RCC 7860 (cell line): ENCODE measurements around the gene RUNX1.

Source experiments
- DNase-seq: peaks from one replicate; pipeline ENCODE4 v3.0.0-alpha.2; 2015; ENCODE audit warnings: low spot score
- FAIRE-seq: peaks from 2 replicates; lab custom pipeline; 2012; peaks lifted over from hg19 to GRCh38; lab: Jason Lieb, UNC

RUNX1 gene

GRCh38 chr21:34908419-34909055 lies 140.6 kb downstream of the RUNX1 start:
- DNase-seq (no peak), FAIRE-seq (no peak)

- FAIRE-seq (no peak), DNase-seq (no peak)
Observed at GRCh38 chr21:34907461-34908418, 141.4 kb downstream of the RUNX1 start.

GRCh38 chr21:34906401-34906800 lies 142.7 kb downstream of the RUNX1 start:
- no peak for DNase-seq
- no peak for FAIRE-seq

GRCh38 chr21:34905218-34905537 lies 143.9 kb downstream of the RUNX1 start:
- DNase-seq (no peak), FAIRE-seq (no peak)

- DNase-seq, result no peak
- FAIRE-seq, result no peak
Observed at GRCh38 chr21:34904526-34905217, 144.4 kb downstream of the RUNX1 start.

GRCh38 chr21:34900376-34900775 lies 148.7 kb downstream of the RUNX1 start:
- DNase-seq, result peak; percentile 44
- FAIRE-seq, result peak; percentile 57

- no peak for DNase-seq
- FAIRE-seq, result no peak
Observed at GRCh38 chr21:34899760-34900159, 149.3 kb downstream of the RUNX1 start.

- FAIRE-seq (no peak), DNase-seq (no peak)
Observed at GRCh38 chr21:34899302-34899701, 149.8 kb downstream of the RUNX1 start.

- FAIRE-seq (no peak), DNase-seq (no peak)
Observed at GRCh38 chr21:34897828-34898227, 151.3 kb downstream of the RUNX1 start.

GRCh38 chr21:34894401-34894800 lies 154.7 kb downstream of the RUNX1 start:
- no peak for FAIRE-seq
- DNase-seq, result no peak

GRCh38 chr21:34892209-34892608 lies 156.9 kb downstream of the RUNX1 start:
- FAIRE-seq, result peak; percentile 78
- peak; percentile 43 for DNase-seq

- FAIRE-seq (no peak), DNase-seq (no peak)
Observed at GRCh38 chr21:34891613-34891943, 157.5 kb downstream of the RUNX1 start.

GRCh38 chr21:34890724-34891612 lies 158.1 kb downstream of the RUNX1 start:
- DNase-seq, result no peak
- FAIRE-seq, result no peak

- FAIRE-seq (no peak), DNase-seq (no peak)
Observed at GRCh38 chr21:34890470-34890723, 158.7 kb downstream of the RUNX1 start.

GRCh38 chr21:34889676-34890469 lies 159.2 kb downstream of the RUNX1 start:
- FAIRE-seq, result no peak

GRCh38 chr21:34889320-34889675 lies 159.8 kb downstream of the RUNX1 start:
- FAIRE-seq (no peak), DNase-seq (peak; percentile 27)

More at GRCh38 chr21:34889676-34890469, 159.2 kb downstream of the RUNX1 start:
- DNase-seq, result peak; percentile 70

- DNase-seq (peak; percentile 93), FAIRE-seq (no peak)
Observed at GRCh38 chr21:34888569-34889319, 160.4 kb downstream of the RUNX1 start.

GRCh38 chr21:34887725-34888568 lies 161.2 kb downstream of the RUNX1 start:
- FAIRE-seq, result peak; percentile 84

GRCh38 chr21:34887105-34887442 lies 162.0 kb downstream of the RUNX1 start:
- peak; percentile 37 for DNase-seq
- FAIRE-seq, result no peak

More at GRCh38 chr21:34887725-34888568, 161.2 kb downstream of the RUNX1 start:
- DNase-seq, result peak; percentile 97
